ENCODE results near the gene KCTD20. TPM values are rescaled to one million over a fixed set of nuclear protein-coding genes. Genes with fewer than 3 reads are reported as not detected.
A peak's percentile ranks its signal among the peaks of the same experiment; 100 is the strongest.

KCTD20 gene
- total RNA-seq, 4 donors from 2014 or later = 32.4 to 55.3 (median 37.2) TPM

DNA sequence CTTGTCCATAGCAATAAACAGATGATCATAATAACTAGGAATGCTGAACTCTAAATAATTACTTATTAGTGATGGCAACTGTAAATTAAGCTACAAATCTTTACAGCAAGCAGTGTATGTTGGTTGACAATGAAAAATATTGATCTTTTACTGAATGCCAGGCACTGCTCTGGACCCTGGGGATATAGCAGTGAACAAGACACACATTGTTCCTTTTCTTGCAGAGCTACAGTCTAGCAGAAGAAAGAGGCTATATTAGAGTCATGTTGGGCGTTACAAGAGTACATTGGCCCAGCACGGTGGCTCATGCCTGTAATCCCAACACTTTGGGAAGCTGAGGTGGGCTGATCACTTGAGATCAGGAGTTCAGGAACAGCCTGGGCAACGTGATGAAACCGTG is 11.6 kb upstream of the KCTD20 start:
- TF ChIP-seq, protein P1, sequence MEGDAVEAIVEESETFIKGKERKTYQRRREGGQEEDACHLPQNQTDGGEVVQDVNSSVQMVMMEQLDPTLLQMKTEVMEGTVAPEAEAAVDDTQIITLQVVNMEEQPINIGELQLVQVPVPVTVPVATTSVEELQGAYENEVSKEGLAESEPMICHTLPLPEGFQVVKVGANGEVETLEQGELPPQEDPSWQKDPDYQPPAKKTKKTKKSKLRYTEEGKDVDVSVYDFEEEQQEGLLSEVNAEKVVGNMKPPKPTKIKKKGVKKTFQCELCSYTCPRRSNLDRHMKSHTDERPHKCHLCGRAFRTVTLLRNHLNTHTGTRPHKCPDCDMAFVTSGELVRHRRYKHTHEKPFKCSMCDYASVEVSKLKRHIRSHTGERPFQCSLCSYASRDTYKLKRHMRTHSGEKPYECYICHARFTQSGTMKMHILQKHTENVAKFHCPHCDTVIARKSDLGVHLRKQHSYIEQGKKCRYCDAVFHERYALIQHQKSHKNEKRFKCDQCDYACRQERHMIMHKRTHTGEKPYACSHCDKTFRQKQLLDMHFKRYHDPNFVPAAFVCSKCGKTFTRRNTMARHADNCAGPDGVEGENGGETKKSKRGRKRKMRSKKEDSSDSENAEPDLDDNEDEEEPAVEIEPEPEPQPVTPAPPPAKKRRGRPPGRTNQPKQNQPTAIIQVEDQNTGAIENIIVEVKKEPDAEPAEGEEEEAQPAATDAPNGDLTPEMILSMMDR (IDR thresholded peaks at IDR 0.05) = no peak
- no peak for TF ChIP-seq POLR2A (IDR thresholded peaks at IDR 0.05)
- Histone ChIP-seq H3K4me1 (no peaks in the 10 kb centered on the region), H3K9me3 (no peaks in the 10 kb centered on the region), H3K27ac (no peak overlapping the region), H3K4me3 (replicated peaks in 1 of 3) (no peak overlapping the region), H3K36me3 (no peaks in the 10 kb centered on the region), H3K27me3 (no peaks in the 10 kb centered on the region)
- intact Hi-C loops (cut with DNase I) = loop anchor here (10.0 kb wide), 1 partner anchor 114 kb away; the partner anchor contains the start of gene STK38
- WGBS, 2 donors = 85 to 87% methylated on average over 4 of the region's 4 CpGs
- DNase-seq = no peak

DNA sequence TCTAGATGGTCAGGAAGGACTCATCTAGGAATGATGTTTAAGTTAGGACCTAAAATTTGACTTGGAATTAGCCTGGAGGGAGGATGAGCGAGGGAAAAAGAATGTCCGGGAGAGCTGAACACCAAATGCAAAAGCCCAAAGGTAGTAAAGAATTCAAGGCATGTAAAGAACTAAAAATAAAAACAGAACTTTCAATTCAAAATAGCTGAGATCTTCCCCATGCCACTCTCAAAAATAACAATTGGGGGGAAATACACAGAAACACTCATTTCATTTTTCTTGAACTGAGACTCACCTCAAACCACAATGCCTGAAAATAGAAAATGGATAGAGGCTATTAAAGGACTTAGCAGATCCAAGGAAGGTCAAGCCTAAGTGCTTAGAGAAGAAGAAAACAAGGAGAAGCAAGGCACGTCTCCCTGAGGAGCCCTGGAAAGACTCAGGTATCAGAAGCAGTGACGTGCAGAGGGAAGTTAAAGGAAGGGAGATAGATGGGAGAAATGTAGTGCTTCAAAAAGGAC is 10.6 kb upstream of the KCTD20 start:
- TF ChIP-seq POLR2A (IDR thresholded peaks at IDR 0.05) = no peak
- TF ChIP-seq, protein P1 (IDR thresholded peaks at IDR 0.05) = no peak
- 77 to 84% methylated on average over 4 of the region's 4 CpGs for WGBS, 2 donors
- Histone ChIP-seq H3K27ac (no peak overlapping the region), H3K27me3 (no peaks in the 10 kb centered on the region), H3K4me3 (replicated peaks in 1 of 3) (no peak overlapping the region), H3K9me3 (no peaks in the 10 kb centered on the region), H3K4me1 (no peaks in the 10 kb centered on the region), H3K36me3 (no peaks in the 10 kb centered on the region)
- intact Hi-C loops (cut with DNase I) = loop anchor here (10.0 kb wide), 1 partner anchor 113 kb away; the partner anchor contains the start of gene STK38
- DNase-seq = no peak

DNA sequence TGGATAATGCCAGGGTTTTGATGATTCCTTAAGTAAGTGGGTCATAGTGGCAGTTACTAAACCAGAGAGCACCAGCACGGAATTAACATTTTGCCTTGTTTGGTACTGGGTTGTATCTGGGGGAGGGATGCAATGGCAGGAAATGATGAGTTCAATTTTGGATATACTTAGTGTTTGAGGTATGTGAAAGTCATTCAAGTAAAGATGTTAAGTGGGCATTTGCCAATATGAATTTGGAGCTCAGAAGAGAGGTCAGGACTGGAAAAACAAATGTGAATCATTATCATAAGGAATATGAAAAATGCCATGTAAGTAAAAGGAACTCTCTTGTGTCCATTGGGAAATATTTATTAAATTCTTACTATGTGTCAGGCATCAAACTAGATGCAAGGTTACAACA is 6.3 kb upstream of the KCTD20 start:
- Histone ChIP-seq H3K27ac (no peak overlapping the region), H3K9me3 (no peaks in the 10 kb centered on the region), H3K4me1 (peaks cover 0 to 6% of the 10 kb centered on the region in 2 donors), H3K27me3 (no peaks in the 10 kb centered on the region), H3K36me3 (no peaks in the 10 kb centered on the region), H3K4me3 (replicated peaks in 1 of 3) (no peak overlapping the region)
- intact Hi-C loops (cut with DNase I) = loop anchor here (10.0 kb wide), 1 partner anchor 108 kb away; the partner anchor contains the start of gene STK38
- no peak for DNase-seq
- 80 to 97% methylated on average over 1 of the region's 1 CpG for WGBS, 2 donors
- no peak for TF ChIP-seq POLR2A (IDR thresholded peaks at IDR 0.05)

DNA sequence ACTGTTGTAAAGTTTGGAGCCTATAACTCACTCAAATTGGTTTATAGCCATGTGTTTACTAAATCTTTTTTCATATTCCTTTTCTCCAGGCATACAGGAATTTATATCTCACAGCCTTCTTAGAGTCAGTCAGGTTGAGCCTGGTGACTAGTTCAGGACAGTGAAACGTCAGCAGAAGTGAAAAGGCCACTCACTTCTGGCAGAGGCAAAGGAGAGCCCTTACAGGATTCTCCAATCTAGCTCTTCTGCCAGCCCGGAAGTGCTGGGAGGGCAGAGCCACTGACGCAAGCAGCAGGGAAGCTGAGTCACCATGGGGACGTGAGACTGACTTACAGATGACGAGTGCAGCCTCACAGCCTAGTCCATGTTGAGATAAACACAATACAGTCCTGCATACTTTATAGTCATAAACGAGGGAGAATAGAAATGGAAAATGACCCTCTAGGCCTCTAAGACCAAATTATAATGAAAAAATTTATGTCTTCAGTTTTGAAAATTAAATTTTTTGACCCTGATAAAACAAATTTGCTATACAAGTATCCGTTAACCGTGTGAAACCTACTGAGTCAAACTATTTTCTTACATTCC is 1.4 kb upstream of the KCTD20 start:
- 25 to 27% methylated on average over 8 of the region's 8 CpGs for WGBS, 2 donors
- peak overlapping the region; percentile 86 to 99 (median 99) for H3K27ac ChIP-seq
- TF ChIP-seq, protein P1 (IDR thresholded peaks at IDR 0.05) = no peak
- peak in 1 of 2 donors; percentile 82 for TF ChIP-seq POLR2A (IDR thresholded peaks at IDR 0.05)
- no peaks in the 10 kb centered on the region for H3K36me3 ChIP-seq
- peak; percentile 96 for DNase-seq
- H3K27me3 ChIP-seq = no peaks in the 10 kb centered on the region
- intact Hi-C loops (cut with DNase I) = loop anchor here (10.0 kb wide), 1 partner anchor 153 kb away; the partner anchor contains the start of gene SRSF3
- no peak overlapping the region for H3K4me3 ChIP-seq (replicated peaks in 1 of 3)
- H3K4me1 ChIP-seq = peaks cover 24 to 36% of the 10 kb centered on the region in 2 donors
- no peaks in the 10 kb centered on the region for H3K9me3 ChIP-seq

DNA sequence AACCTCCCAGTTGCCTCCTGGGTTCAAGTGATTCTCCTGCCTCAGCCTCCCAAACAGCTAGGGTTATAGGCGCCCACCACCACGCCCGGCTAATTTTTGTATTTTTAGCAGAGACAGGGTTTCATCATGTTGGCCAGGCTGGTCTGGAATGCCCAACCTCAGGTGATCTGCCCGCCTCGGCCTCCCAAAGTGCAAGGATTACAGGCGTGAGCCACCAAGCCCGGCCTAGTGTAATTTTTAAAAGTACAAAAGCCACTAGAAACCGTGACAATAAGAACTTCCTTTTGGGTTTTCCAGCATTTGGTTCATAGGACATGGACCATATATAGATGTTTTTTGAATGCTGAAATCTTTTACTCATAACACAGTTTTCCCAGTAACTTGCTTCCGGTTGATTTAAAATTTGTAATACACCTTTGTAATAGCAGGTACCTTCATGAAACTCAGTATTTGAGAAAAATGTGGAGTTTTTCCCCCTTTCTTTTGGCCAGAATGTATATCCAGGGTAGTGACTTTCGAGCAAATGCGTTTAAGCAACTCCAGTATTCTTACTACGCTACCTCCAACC is 613 bp upstream of the KCTD20 start:
- no peaks in the 10 kb centered on the region for H3K9me3 ChIP-seq
- TF ChIP-seq, protein P1 (IDR thresholded peaks at IDR 0.05) = no peak
- TF ChIP-seq POLR2A (IDR thresholded peaks at IDR 0.05) = no peak
- no peaks in the 10 kb centered on the region for H3K36me3 ChIP-seq
- no peaks in the 10 kb centered on the region for H3K27me3 ChIP-seq
- H3K4me1 ChIP-seq = peaks cover 24 to 36% of the 10 kb centered on the region in 2 donors
- peak overlapping the region; percentile 78 to 99 (median 99) for H3K27ac ChIP-seq
- peak overlapping the region; percentile 43 to 96 (median 86) for H3K4me3 ChIP-seq (replicated peaks in 1 of 3)
- 55% methylated on average over 12 of the region's 12 CpGs for WGBS, 2 donors
- intact Hi-C loops (cut with DNase I) = loop anchor here (10.0 kb wide), 1 partner anchor 153 kb away; the partner anchor contains the start of gene SRSF3
- peak in 1 of 2 donors; percentile 15 for DNase-seq

Measured in thyroid gland (tissue), 4 donors.